Transverse colon (tissue), 4 donors: ENCODE measurements around the gene DPYSL5. TPM values are rescaled to one million over a fixed set of nuclear protein-coding genes. Genes with fewer than 3 reads are reported as not detected.

ENCODE experiments used
- DNase-seq: peaks from one replicate; pipeline ENCODE4 v3.0.0-alpha.2; 2019
- H3K27ac ChIP-seq, 4 donors: fragments of 200-600 bp; sonication (generic); 2 replicates each; pipeline ENCODE4 v1.5.1; 2016 to 2018; ENCODE audit warnings: inconsistent platforms in 4 of 4
- H3K27me3 ChIP-seq: fragments of 200-600 bp; sonication (generic); 2 replicates; pipeline ENCODE4 v1.5.1; 2017; ENCODE audit warnings: inconsistent platforms
- H3K36me3 ChIP-seq, 4 donors: fragments of 200-600 bp; sonication (generic); 2 replicates each; pipeline ENCODE4 v1.5.1; 2017 to 2019; ENCODE audit warnings: inconsistent platforms in 4 of 4
- H3K4me1 ChIP-seq, 4 donors: fragments of 200-600 bp; sonication (generic); 2 replicates each; pipeline ENCODE4 v1.5.1; 2017 to 2020; ENCODE audit warnings: inconsistent platforms in 4 of 4
- H3K4me3 ChIP-seq, 4 donors: fragments of 200-600 bp; sonication (generic); 1 replicate in 1 of 4; 2 replicates in 3 of 4; pipeline versions ENCODE4 v1.5.1 to v1.6.1; 2017 to 2019; ENCODE audit warnings: inconsistent platforms in 4 of 4
- H3K9me3 ChIP-seq, 2 donors: fragments of 200-600 bp; sonication (generic); 2 replicates each; pipeline ENCODE4 v1.5.1; 2017 to 2019; ENCODE audit warnings: inconsistent platforms in 2 of 2
- CTCF ChIP-seq, 5 experiments: fragments of 200-600 bp in 3 of 5; fragments of 450-650 bp in 2 of 5; sonication (generic) in 3 of 5; IDR thresholded peaks; 1 replicate in 2 of 5; 2 replicates in 3 of 5; pipeline ENCODE4 v1.5.1; 2016 to 2017; ENCODE audit warnings: antibody characterized with exemption in 5 of 5, inconsistent platforms in 3 of 5, mild to moderate bottlenecking in 2 of 5, moderate library complexity in 1 of 5
- EP300 ChIP-seq: sonication (generic); formaldehyde crosslinking; IDR thresholded peaks from one replicate; pipeline ENCODE4 v1.6.1; 2017; ENCODE audit warnings: antibody characterized with exemption, low read depth
- POLR2A ChIP-seq: fragments of 450-650 bp; IDR thresholded peaks from one replicate; pipeline ENCODE4 v1.6.1; 2016; ENCODE audit warnings: antibody characterized with exemption, mild to moderate bottlenecking, moderate library complexity
- POLR2AphosphoS5 ChIP-seq, 3 donors: sonication (generic); formaldehyde crosslinking; IDR thresholded peaks; one replicate each; pipeline ENCODE4 v1.6.1; 2016; ENCODE audit warnings: antibody characterized with exemption in 3 of 3
- WGBS, 2 donors: methylation state at CpG; one replicate each; pipeline ENCODE4 v1.1.5; 2018; ENCODE audit warnings: low coverage in 1 of 2; 5-methylcytosine and 5-hydroxymethylcytosine counted together
- in situ Hi-C, 4 donors: fragments of 200-750 bp; cut with MboI; loops; one replicate each; pipeline versions ENCODE4 v1.15.0 to v1.15.1; 2017; ENCODE audit warnings: low sequenced_read_pairs in 3 of 4, low pct_ligation_motif_present in 1 of 4, low pct_unique_long_range_greater_than_20kb in 1 of 4
- intact Hi-C: fragments of 100-400 bp; cut with DNase I; formaldehyde crosslinking; loops from one replicate; pipeline ENCODE4 v1.15.1; 2023; ENCODE audit warnings: low total_unique reads
- total RNA-seq, 4 donors: library from RNA; depleted of rRNA; stranded (reverse); fragments of >200 nt; gene quantifications; one replicate each; pipeline ENCODE4 v1.1.0, GENCODE V29; 2016

The DPYSL5 gene
- total RNA-seq, 4 donors from 2014 or later: 0.32 TPM; not detected in 3

- in situ Hi-C loops (loop anchor here in 3 of 4 donors (25.0 kb wide), 2 partner anchors 115 to 315 kb away; partner anchors contain the start of genes DNAJC5G (in 3 of the 3), EMILIN1 (in 3 of the 3), KHK (in 3 of the 3) and TRIM54 (in 3 of the 3)), intact Hi-C loops (no loop called here)
- peak overlapping the region in 1 of 4 donors; percentile 73 for H3K27ac ChIP-seq
- no peak for TF ChIP-seq POLR2AphosphoS5 (IDR thresholded peaks at IDR 0.05)
- TF ChIP-seq POLR2A: no peak
- no peak for TF ChIP-seq CTCF (IDR thresholded peaks at IDR 0.05)
- TF ChIP-seq EP300: no peak
- no peaks in the 10 kb centered on the region for H3K36me3 ChIP-seq
- H3K4me3 ChIP-seq: no peak overlapping the region
- peaks cover 5 to 42% (median 26%) of the 10 kb centered on the region in 4 donors for H3K4me1 ChIP-seq
- no peak for DNase-seq
- H3K9me3 ChIP-seq: no peaks in the 10 kb centered on the region
- 65 to 80% methylated on average over 1 to 9 of the region's 9 CpGs for WGBS, 2 donors
- H3K27me3 ChIP-seq: no peaks in the 10 kb centered on the region
These were observed 124.2 kb downstream of the DPYSL5 start for GRCh38 chr2:26971911-26972786.

- Histone ChIP-seq H3K4me3 (no peak overlapping the region), H3K4me1 (peaks cover 5 to 31% (median 30%) of the 10 kb centered on the region in 4 donors), H3K36me3 (no peaks in the 10 kb centered on the region), H3K9me3 (no peaks in the 10 kb centered on the region), H3K27me3 (no peaks in the 10 kb centered on the region), H3K27ac (no peak overlapping the region)
- TF ChIP-seq CTCF (IDR thresholded peaks at IDR 0.05) (no peak), POLR2AphosphoS5 (IDR thresholded peaks at IDR 0.05) (no peak), POLR2A (no peak), EP300 (no peak)
- DNase-seq: no peak
- in situ Hi-C loops: loop anchor here in 3 of 4 donors (25.0 kb wide), 2 partner anchors 113 to 313 kb away; partner anchors contain the start of genes DNAJC5G (in 3 of the 3), EMILIN1 (in 3 of the 3), KHK (in 3 of the 3) and TRIM54 (in 3 of the 3)
- WGBS, 2 donors: 92 to 100% methylated on average over 3 to 5 of the region's 5 CpGs
- intact Hi-C loops: no loop called here
These were observed 126.4 kb downstream of the DPYSL5 start for GRCh38 chr2:26974352-26974751.

GRCh38 chr2:26975102-26975501 is 127.2 kb downstream of the DPYSL5 start:
- in situ Hi-C loops: no loop called here

More at GRCh38 chr2:26975102-26975501, 127.2 kb downstream of the DPYSL5 start:
- no peak overlapping the region for H3K4me3 ChIP-seq
- no peak for DNase-seq
- no peak for TF ChIP-seq POLR2AphosphoS5 (IDR thresholded peaks at IDR 0.05)
- TF ChIP-seq EP300: no peak
- no peak for TF ChIP-seq CTCF (IDR thresholded peaks at IDR 0.05)
- TF ChIP-seq POLR2A: no peak
- H3K36me3 ChIP-seq: no peaks in the 10 kb centered on the region
- 42 to 80% methylated on average over 1 to 2 of the region's 2 CpGs for WGBS, 2 donors
- no peak overlapping the region for H3K27ac ChIP-seq
- intact Hi-C loops: no loop called here
- no peaks in the 10 kb centered on the region for H3K9me3 ChIP-seq
- H3K4me1 ChIP-seq: peaks cover under 1 to 28% (median 22%) of the 10 kb centered on the region in 4 donors
- H3K27me3 ChIP-seq: no peaks in the 10 kb centered on the region
